Right renal cortex interstitium (tissue), 3 donors: ENCODE data around the gene KAT2A. TPM values are rescaled to one million over a fixed set of nuclear protein-coding genes. Genes with fewer than 3 reads are reported as not detected.

ENCODE experiments used
- DNase-seq, 3 donors: peaks; one replicate each; pipeline ENCODE4 v3.0.0-alpha.2; 2013; ENCODE audit warnings: low read depth in 3 of 3, low spot score in 2 of 3
- polyA plus RNA-seq, 3 donors: library from polyadenylated mRNA; unstranded; fragments of 120-200 nt; gene quantifications; one replicate each; pipeline ENCODE4 v1.2.1, GENCODE V29; 2013; ENCODE audit not compliant: insufficient read length in 3 of 3

KAT2A gene
- polyA plus RNA-seq, 3 donors: 52.3 to 57.6 (median 55.0) TPM

DNA sequence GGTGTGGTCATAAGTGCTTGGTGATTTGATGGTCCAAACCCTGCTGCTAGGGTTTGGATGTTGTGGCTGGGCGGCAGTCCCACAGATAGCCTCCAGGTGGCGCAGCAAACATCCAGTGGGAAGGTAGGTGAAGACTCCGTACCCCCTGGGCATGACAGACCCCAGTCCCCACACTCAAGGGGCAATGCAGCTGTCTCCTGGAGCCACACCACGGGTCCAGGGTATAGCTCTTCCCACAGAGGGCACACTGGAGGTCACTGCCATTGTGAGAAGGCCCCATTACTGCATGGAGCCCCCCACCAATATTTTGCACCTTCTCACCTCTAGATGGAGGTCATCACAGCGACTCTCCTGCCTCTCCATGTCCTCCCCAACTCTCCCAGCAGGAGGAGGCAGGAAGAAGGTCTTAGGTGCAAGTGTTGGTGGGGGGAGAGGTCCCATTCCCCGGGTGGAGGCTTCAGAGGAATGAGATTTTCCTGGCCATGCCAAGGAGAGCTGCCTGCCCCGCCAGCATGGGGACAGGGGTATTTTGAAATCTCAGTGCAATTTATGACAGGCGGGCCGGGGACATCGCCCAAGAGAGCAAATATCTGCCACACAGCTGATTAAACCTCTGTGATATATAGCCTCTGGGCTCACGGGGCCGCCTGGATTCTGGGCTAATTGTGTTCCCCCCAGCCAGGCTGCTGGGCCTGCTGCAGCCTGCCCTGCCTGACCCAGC is 53.6 kb downstream of the KAT2A start:
- DNase-seq: no peak

GRCh38 chr17:42065201-42065600 is 56.0 kb downstream of the KAT2A start:
- no peak for DNase-seq

Other genes starting within 250 kb of the KAT2A start
- 10 to 100 TPM; 80.8 to 94.8 (median 86.0) TPM for gene ACLY, start 202.4 kb downstream of the KAT2A start, polyA plus RNA-seq
- gene ODAD4, start 190.8 kb downstream of the KAT2A start, polyA plus RNA-seq: 1 to 10 TPM; 5.5 to 6.9 (median 6.5) TPM
- 10 to 100 TPM; 58.1 to 62.3 (median 60.6) TPM for gene CNP, start 154.6 kb downstream of the KAT2A start, polyA plus RNA-seq
- gene DNAJC7, start 103.9 kb downstream of the KAT2A start, polyA plus RNA-seq: 100 to 1,000 TPM; 150 to 173 (median 163) TPM
- 10 to 100 TPM; 42.9 to 49.9 (median 49.0) TPM for gene NKIRAS2, start 101.3 kb downstream of the KAT2A start, polyA plus RNA-seq
- gene C17orf113, start 70.8 kb downstream of the KAT2A start, polyA plus RNA-seq: 1 to 10 TPM; 3.1 to 3.2 (median 3.2) TPM
- gene ZNF385C, start 22.9 kb downstream of the KAT2A start, polyA plus RNA-seq: 1 to 10 TPM; 4.5 to 7.8 (median 6.1) TPM
- gene DHX58, start 8.7 kb downstream of the KAT2A start, polyA plus RNA-seq: 1 to 10 TPM; 6.9 to 8.6 (median 7.4) TPM
- gene HSPB9, start 1.4 kb upstream of the KAT2A start, polyA plus RNA-seq: under 1 TPM; 0.14 to 0.17 (median 0.17) TPM
- 100 to 1,000 TPM; 121 to 138 (median 125) TPM for gene RAB5C, start 33.6 kb upstream of the KAT2A start, polyA plus RNA-seq
- gene KCNH4, start 59.8 kb upstream of the KAT2A start, polyA plus RNA-seq: not detected
- gene HCRT, start 64.1 kb upstream of the KAT2A start, polyA plus RNA-seq: not detected
- gene GHDC, start 73.1 kb upstream of the KAT2A start, polyA plus RNA-seq: 10 to 100 TPM; 10.2 to 15.1 (median 14.2) TPM
- 10 to 100 TPM; 37.5 to 39.2 (median 37.6) TPM for gene STAT5B, start 155.0 kb upstream of the KAT2A start, polyA plus RNA-seq
- 1 to 10 TPM; 5.1 to 5.9 (median 5.5) TPM for gene STAT5A, start 167.1 kb upstream of the KAT2A start, polyA plus RNA-seq